Measurements from ENCODE around the gene GAPDHS.

Gene GAPDHS

GRCh38 chr19:35510626-35510964 is 22.7 kb upstream of the GAPDHS start:
- DNase-seq (ENCODE audit: low spot score): no peak

GRCh38 chr19:35511337-35511736 is 21.9 kb upstream of the GAPDHS start:
- no peak for DNase-seq (ENCODE audit: low spot score)

DNA sequence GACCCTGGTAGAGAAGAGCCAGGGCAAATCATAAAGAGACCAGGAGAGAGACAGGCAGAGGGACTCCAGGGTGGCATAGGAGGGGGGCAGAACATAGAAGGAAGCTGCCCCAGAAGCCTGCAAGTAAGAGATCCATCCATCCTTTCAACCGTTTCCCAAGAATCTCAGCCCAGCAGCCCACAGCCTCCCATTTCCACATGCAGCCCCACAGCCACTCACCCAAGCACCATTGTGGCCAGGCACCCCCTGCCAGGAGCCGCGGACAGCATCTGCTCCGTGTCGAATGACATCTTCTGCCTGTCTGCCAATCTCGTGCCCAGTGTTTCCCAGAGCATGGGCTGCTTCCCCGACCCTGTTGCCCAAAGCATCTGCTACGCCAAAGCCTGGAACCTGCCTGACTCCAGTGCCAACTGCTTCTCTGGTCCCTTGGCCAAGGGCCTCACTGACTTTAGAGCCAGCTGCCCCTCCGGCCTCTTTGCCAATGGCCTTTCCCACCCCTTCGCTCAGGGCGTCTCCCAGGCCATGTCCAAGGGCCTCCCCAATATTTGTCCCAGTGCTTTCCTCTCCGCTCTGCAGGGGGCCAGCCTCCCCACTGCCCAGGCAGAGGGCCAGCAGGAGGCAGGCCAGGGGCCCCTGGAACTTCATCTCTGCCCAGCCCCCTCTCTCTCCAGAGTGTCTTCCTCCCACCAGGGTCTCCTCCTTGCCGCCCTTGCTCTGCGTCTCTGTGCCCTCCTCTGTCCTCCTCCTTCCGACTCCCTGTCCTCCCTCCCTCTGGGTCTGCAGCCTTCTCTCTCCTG is 20.2 kb upstream of the GAPDHS start:
- no peak for DNase-seq (ENCODE audit: low spot score)

GRCh38 chr19:35513628-35514281 is 19.5 kb upstream of the GAPDHS start, which contains the start of gene DMKN:
Gene DMKN, minus strand, starts transcription at chr19:35513649. Its CDS starts 174 bp downstream, at chr19:35513475.
- no peak for DNase-seq (ENCODE audit: low spot score)

DNA sequence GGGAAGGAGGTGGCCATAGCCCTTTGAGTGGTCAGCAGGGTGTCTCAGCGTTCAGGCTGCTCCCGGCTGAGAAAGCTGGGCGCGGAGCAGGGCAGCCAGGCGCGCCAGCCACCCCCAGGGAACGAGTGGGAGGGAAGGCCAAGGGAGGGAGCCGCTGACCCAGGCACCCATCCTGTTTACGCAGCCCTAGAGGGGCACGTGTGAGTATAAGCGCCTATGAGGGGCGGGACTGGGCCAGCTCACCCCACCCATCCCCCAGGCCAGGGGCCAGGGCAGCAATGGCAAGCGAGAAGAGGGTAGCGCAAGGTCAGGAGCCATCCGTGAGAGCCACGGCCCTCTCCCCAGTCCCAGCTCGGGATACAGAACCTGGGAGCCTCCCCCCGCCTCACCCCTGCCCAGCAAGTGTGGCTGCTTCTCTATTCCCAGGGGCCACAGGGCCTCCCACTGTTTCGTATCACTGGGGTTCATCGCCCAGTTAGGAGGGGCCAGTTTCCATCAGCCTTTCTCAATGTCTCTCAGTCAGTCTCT is 18.9 kb upstream of the GAPDHS start:
- no peak for DNase-seq (ENCODE audit: low spot score)

- DNase-seq (ENCODE audit: low spot score): no peak
These were observed 16.9 kb upstream of the GAPDHS start for GRCh38 chr19:35516310-35516709.

DNA sequence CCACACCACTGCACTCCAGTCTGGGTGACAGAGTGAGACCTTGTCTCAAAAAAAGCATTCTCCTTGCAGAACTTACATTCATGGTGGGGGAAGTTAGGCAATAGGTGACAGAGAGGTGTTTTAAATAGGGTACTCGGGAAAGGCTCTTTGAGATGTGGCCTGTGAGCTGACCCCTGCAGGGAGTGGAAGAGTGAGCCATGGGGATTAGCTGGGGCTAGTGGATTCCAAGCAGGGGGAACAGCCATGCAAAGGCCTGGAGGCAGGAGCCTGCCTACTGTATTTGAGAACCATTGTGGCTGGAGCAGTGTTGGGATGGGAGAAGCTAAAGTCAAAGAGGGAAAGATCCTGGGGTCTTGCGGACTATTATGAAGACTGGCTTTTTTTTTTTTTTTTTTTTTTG is 15.9 kb upstream of the GAPDHS start:
- DNase-seq (ENCODE audit: low spot score): no peak

DNA sequence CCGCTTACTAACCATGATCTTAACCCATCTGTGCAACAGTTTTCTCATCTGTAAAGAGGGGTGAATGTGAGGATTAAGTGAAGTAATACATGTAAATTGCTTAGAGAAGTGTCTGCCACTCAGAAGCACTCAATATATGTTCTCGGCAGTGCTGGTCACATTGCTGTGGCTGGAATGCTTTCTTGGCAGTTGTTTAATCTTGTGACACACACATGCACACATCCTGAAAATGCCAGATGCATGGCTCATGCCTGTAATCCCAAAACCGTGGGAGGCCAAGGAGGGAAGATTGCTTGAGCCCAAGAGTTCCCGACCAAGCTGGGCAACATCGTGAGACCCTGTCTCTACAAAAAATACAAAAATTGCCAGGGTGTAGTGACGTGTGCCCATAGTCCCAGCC is 14.9 kb upstream of the GAPDHS start:
- no peak for DNase-seq (ENCODE audit: low spot score)

GRCh38 chr19:35519291-35519690 is 14.0 kb upstream of the GAPDHS start:
- DNase-seq (ENCODE audit: low spot score): no peak

- no peak for DNase-seq (ENCODE audit: low spot score)
These were observed 12.0 kb upstream of the GAPDHS start for GRCh38 chr19:35521124-35521743.

- no peak for DNase-seq (ENCODE audit: low spot score)
These were observed 10.4 kb upstream of the GAPDHS start for GRCh38 chr19:35522745-35523327.

DNA sequence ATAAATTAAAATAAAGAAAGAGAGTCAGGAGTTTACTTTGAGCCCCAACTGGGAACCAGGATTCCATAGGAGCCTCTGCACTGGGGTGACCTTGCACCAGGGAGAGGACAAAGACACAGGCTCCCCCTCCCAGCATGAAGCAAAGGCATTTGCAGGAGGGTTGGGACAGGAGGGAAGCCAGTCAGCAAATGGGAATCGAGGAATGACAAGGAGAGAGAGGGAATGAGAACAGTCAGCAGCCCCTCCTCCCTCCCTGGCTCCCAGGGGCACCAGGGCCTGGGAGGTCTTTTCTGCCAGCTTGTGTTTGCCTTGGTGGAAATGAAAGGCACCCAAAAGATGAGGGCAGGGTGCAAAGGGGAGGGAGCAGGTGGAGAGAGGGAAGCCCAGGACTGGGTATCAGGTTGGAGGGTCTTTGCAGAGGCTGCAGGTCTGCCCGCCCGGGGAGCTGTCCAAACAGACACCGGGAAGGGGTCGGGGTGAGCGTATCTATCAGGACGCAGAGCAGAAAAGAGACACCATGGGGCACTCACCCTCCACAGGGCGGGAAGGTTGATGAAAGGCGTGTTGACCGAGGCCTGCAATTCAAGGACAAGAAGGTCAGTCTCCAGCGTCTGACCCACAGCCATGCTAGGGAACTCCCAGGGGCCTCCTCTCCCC is 8.9 kb upstream of the GAPDHS start:
- DNase-seq (ENCODE audit: low spot score): no peak

GRCh38 chr19:35525873-35526272 is 7.4 kb upstream of the GAPDHS start:
- DNase-seq (ENCODE audit: low spot score): no peak

DNA sequence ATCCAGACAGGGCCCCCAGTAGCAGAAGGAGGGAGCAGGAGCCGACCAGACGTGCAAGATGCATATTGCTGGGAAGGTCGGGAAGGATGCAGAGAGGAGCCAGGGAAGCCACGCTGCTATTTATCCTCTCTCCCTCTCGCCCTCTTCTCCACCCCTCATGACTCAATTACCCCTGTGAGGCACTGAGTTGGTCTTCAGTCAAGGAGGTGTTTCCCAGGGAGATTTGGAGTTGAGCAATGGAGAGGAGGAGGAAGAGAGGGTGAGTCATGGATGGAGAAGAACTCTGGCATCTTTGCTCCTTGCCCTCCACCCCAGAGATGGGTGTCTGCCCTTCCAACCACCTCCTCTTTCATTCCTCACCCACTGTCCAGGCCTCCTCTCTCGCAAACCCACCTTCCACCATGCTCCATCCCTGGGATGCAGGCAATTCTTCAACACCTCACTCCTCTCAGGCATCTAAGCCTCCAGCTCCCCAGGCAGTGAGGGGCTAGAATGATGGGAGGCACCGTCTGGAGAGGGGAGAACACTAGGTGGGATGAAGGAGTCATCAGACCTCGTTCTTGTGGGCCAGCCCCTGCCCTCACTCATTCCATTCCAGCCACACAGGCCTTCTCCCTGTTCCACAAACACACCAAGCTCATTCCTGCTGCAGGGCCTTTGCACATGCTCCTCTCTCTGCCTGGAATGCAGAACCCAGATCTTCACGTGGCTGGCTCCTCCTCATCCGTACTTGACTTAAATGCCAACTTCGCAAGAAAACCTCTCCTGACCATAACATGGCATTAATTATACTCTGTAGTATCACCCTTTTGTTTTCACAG is 4.8 kb upstream of the GAPDHS start, which contains the start of gene SBSN:
Gene SBSN, minus strand, starts transcription at position 94 of the 821 bp plus-strand sequence. Its CDS starts 30 bp downstream, at position 64.
- DNase-seq (ENCODE audit: low spot score): no peak

DNA sequence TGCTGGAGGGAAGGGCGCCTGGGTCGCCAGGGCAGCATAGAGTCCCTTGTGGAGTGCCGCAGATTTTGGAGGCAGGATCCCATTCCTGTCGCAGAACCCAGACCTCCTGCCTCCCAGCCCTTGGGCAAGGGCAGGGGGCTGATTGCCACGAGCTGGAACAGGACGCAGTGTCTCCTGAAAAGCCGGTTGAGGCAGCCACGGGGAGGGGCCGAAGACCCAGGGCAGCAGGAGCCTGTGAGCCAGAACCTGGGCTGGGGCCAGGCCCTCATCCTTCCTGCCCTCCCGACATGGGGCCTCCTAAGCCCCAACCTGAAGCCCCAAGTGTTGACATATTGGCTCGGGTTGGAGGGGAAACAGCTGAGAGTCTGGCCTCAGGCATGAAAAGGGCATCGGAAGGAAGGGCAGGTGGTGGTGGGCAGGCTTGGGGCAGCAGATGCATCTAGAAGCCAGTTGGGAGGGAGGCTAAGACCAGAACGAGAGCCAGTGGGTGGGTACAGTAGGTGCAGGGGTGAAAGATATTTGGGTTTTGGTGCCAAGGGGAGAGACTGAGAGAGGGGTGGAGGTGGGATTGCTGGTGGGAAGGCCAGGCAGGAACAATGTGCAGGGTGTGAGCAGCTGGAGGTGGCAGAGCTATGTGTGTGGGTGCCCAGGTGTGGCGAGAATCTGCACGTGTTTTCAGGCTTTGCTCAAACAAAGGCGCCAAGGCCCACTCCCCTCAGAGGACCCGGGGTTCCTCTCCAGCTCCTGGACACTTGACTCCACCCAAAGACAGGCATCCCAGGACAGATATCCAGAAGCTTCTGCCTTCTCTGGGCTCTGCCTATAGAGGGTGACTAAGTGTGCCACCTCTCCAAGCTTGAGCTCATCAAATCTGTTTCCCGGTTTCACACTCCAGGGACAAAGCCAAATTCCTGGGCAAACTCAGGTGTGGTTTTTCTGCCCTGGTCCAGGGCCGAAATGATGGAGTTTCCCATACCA is 3.7 kb upstream of the GAPDHS start:
- DNase-seq (ENCODE audit: low spot score): no peak

- DNase-seq (ENCODE audit: low spot score): no peak
These were observed 2.0 kb upstream of the GAPDHS start for GRCh38 chr19:35531291-35531690.

DNA sequence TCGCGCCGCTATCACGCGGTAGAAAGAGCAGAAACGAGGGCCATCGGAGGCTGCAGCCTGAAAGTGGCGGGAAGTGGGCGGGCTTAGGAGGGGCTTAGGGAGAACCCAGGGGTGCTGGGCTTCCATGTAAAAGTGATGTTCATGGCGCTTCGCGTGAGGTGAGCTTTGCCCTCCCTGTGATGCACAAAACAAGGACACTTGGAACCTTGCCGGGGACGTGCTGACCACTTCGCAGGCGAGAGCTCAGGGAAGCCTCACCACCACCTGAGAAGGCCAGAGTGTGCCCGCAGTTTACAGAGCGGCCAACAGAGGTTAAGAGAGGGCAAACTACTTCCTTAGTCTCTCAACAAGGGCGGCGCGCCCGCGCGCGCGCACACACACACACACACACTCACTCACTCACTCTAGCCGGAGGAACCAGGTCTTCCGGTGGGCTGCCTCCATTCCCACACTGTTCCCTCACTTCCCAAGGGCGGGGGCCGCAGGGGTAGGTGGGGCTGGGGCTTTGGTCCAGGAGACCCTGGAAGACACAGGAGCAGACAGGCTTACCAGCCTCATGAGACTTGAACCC is 651 bp downstream of the GAPDHS start:
- no peak for DNase-seq (ENCODE audit: low spot score)

DNA sequence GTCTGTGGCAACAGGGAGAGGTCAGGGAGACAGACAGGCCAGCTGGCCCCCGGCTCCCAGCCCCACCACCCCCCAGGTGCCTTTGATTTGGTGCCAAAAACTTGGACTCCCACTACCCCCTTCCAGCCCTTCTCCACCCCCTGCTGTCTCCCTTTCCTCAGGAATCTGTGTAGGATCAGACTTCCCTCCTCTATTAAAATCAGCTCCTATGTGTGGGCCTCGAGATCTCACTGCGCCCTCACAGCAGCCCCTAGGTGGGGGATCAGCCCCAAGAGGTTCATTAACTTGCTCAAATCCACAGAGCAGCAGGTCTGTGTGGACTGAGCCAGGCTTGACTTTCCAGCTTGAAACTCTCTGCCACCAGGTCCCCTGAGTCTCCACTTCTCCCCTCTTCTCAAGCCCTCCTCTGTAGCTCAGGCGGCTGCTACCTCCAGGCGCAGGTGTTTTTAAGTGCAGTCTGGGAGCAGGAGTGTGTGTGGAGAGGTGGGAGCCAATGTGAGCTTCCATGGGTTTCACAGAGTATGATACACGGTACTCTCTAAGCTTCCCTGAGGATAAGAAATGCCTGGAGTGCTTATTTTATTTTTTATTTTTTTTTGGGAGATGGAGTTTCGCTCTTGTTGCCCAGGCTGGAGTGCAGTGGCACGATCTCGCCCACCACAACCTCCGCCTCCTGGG is 1.7 kb downstream of the GAPDHS start:
- DNase-seq (ENCODE audit: low spot score): no peak

GRCh38 chr19:35539314-35539713 is 6.1 kb downstream of the GAPDHS start:
- DNase-seq (ENCODE audit: low spot score): no peak

Measured in HuH-7.5 (cell line).